Endodermal cell (in vitro differentiated cells): Measurements from ENCODE around the gene IGF2R. TPM values are rescaled to one million over a fixed set of nuclear protein-coding genes. Genes with fewer than 3 reads are reported as not detected.

ENCODE experiments used
- DNase-seq: peaks from one replicate; pipeline ENCODE4 v3.0.0-alpha.2; 2017
- H3K27ac ChIP-seq: 2 replicates; pipeline ENCODE4 v1.5.1; 2013; ENCODE audit warnings: mild to moderate bottlenecking, low read depth, low read length, moderate library complexity
- H3K27me3 ChIP-seq: 2 replicates; pipeline ENCODE4 v1.6.1; 2013; ENCODE audit warnings: mild to moderate bottlenecking, low read length, moderate library complexity; ENCODE audit not compliant: insufficient read depth, control insufficient read depth, poor library complexity, severe bottlenecking
- H3K36me3 ChIP-seq: 2 replicates; pipeline ENCODE4 v1.7.0; 2013; ENCODE audit warnings: mild to moderate bottlenecking, low read length, moderate library complexity; ENCODE audit not compliant: control insufficient read depth, insufficient read depth
- H3K4me1 ChIP-seq: one replicate; pipeline ENCODE4 v1.7.0; 2013; ENCODE audit warnings: low read length; ENCODE audit not compliant: control insufficient read depth, insufficient read depth
- H3K4me3 ChIP-seq: 2 replicates; pipeline ENCODE4 v1.5.1; 2013; ENCODE audit warnings: mild to moderate bottlenecking, low read length, moderate library complexity
- H3K9ac ChIP-seq: 2 replicates; pipeline ENCODE4 v1.6.1; 2013; ENCODE audit warnings: mild to moderate bottlenecking, low read length, moderate library complexity; ENCODE audit not compliant: poor library complexity, severe bottlenecking; ENCODE audit errors: extremely low read depth
- H3K9me3 ChIP-seq: 2 replicates; pipeline ENCODE4 v1.6.1; 2013; ENCODE audit warnings: mild to moderate bottlenecking, low read length, moderate library complexity; ENCODE audit not compliant: control insufficient read depth
- H3K27ac Mint-ChIP-seq: 2 replicates; pipeline ENCODE4 v1.8.0; 2020; ENCODE audit warnings: mixed read lengths
- H3K27me3 Mint-ChIP-seq: 2 replicates; pipeline ENCODE4 v1.8.0; 2021; ENCODE audit warnings: mild to moderate bottlenecking, mixed read lengths; ENCODE audit not compliant: insufficient read depth
- H3K36me3 Mint-ChIP-seq: 2 replicates; pipeline ENCODE4 v1.8.0; 2020; ENCODE audit warnings: low read depth, mixed read lengths
- H3K4me1 Mint-ChIP-seq: 2 replicates; pipeline ENCODE4 v1.8.0; 2020; ENCODE audit warnings: mixed read lengths
- H3K4me3 Mint-ChIP-seq: 2 replicates; pipeline ENCODE4 v1.8.0; 2020; ENCODE audit warnings: mild to moderate bottlenecking, moderate library complexity, mixed read lengths
- H3K9me3 Mint-ChIP-seq: 2 replicates; pipeline ENCODE4 v1.8.0; 2020; ENCODE audit warnings: mild to moderate bottlenecking, mixed read lengths
- WGBS, 2 experiments: methylation state at CpG; one replicate each; pipeline versions ENCODE4 v1.1.5 to v1.1.7; 2013; ENCODE audit warnings: missing lambda C conversion rate in 2 of 2, mixed read lengths in 1 of 2; ENCODE audit not compliant: insufficient coverage in 1 of 2, insufficient read length in 1 of 2; 5-methylcytosine and 5-hydroxymethylcytosine counted together
- total RNA-seq, 2 donors: library from RNA; stranded (reverse); fragmentation: NEBNext Ultra II Directional in 1 of 2; extraction: Animal tissue kit (Norgen Biotek cat#: 25700) in 1 of 2; gene quantifications; 2 replicates in 1 of 2; 3 replicates in 1 of 2; pipeline ENCODE4 v1.2.1, GENCODE V29; 2021
- TF ChIP-seq, protein P1 (sequence below): fragments of 200-600 bp; sonication (generic); conservative IDR thresholded peaks from 2 replicates; pipeline ENCODE4 v1.5.0; 2021; ENCODE audit warnings: antibody characterized with exemption, mild to moderate bottlenecking

IGF2R gene
- total RNA-seq, 2 donors from 2014 or later = 103 to 130 TPM

DNA sequence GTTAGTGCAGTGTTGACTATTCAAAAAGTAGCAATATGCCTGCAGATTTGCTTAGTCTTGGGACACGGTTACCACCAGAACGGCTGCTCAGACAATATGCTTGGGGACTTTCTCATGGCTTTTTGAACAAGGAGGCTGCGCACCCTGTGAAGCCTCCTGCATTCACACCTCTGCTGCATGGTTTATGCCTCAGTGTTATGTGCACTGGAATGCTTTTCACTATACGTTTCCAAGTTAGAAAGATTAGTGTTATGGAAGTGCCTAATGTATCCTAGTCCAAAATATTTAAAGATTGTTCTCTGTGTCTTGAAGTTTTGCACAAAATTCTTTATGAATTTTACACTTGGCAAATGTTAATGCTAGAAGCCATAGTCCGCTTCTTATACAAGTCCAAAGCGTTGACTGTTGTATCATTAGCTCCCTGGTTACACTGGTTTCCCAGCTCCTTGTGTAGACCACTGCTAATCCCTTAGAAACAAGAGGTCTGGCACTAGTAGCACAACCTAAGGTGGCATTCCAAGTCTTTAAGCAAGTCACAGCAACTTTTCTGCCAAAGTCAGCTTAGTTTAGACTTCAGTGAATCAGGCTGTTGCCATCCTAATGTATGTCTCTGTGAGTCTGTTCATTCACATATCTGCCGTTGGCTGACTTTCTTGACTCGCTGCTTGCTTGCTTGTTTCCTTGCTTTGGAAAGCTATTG, 126.4 kb downstream of the IGF2R start:
- DNase-seq = no peak
- peaks cover 83% of the 10 kb centered on the region for H3K36me3 ChIP-seq
- H3K4me1 ChIP-seq = no peaks in the 10 kb centered on the region
- TF ChIP-seq, protein P1, sequence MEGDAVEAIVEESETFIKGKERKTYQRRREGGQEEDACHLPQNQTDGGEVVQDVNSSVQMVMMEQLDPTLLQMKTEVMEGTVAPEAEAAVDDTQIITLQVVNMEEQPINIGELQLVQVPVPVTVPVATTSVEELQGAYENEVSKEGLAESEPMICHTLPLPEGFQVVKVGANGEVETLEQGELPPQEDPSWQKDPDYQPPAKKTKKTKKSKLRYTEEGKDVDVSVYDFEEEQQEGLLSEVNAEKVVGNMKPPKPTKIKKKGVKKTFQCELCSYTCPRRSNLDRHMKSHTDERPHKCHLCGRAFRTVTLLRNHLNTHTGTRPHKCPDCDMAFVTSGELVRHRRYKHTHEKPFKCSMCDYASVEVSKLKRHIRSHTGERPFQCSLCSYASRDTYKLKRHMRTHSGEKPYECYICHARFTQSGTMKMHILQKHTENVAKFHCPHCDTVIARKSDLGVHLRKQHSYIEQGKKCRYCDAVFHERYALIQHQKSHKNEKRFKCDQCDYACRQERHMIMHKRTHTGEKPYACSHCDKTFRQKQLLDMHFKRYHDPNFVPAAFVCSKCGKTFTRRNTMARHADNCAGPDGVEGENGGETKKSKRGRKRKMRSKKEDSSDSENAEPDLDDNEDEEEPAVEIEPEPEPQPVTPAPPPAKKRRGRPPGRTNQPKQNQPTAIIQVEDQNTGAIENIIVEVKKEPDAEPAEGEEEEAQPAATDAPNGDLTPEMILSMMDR = no peak
- WGBS, 2 experiments = 91 to 96% methylated on average over 5 to 8 of the region's 8 CpGs
- H3K36me3 Mint-ChIP-seq = peaks cover 75% of the 10 kb centered on the region
- no peaks in the 10 kb centered on the region for H3K27me3 ChIP-seq
- no peaks in the 10 kb centered on the region for H3K27me3 Mint-ChIP-seq
- no peak overlapping the region for H3K4me3 Mint-ChIP-seq
- no peaks in the 10 kb centered on the region for H3K9me3 Mint-ChIP-seq
- H3K9me3 ChIP-seq = no peaks in the 10 kb centered on the region
- H3K4me3 ChIP-seq = no peak overlapping the region
- no peaks in the 10 kb centered on the region for H3K4me1 Mint-ChIP-seq
- no peak overlapping the region for H3K9ac ChIP-seq
- H3K27ac Mint-ChIP-seq = no peak overlapping the region
- H3K27ac ChIP-seq = no peak overlapping the region

DNA sequence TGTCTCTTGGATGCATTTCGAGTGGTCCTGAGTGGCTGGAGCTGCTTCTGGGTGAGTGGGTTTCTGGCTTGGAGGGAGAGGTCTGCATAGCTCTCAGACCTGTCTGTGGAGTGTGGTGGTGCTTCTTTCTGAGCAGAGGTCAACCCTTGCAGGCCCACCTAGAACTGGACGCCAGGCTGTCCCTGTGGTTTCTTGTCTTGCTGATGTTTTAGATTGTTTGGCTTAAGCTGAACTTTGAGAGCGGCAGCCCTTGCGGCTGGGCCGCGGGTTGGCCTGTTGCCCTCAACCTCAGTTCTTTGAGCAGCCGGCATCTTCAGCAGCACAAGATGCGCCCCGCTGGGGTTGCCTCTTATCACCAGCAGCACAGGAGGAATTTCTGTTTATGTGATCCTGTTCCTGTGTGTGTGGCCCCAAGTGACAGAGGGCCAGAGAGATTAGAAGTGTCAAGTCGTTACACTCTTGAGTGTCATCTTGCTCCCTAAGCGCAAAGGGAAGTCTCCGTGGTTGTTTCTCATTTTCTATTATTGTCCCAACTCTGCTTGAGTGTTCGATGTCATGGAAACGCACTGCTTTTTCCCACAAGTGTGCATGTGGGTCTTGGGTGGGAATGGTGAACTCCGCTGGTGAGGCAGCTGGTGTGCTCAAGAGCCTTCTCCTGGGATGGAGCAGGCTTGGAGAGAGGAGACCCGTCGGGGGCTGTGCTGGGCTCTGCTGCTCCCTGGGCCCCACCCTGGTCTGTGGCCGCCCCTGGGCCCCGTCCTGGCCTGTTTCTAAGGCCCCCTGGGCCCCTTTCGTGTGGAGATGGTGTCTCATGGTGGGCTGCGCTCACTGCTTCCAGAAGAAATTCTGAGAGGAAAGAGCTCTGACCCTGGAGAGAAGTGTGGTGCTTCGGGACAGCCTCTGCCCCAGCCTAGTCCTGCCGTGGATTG, 132.7 kb downstream of the IGF2R start:
- H3K36me3 ChIP-seq = peaks cover 78% of the 10 kb centered on the region
- 92 to 96% methylated on average over 11 to 23 of the region's 23 CpGs for WGBS, 2 experiments
- no peak overlapping the region for H3K27ac ChIP-seq
- TF ChIP-seq, protein P1 = no peak
- H3K9me3 Mint-ChIP-seq = no peaks in the 10 kb centered on the region
- DNase-seq = no peak
- no peaks in the 10 kb centered on the region for H3K9me3 ChIP-seq
- peaks cover 85% of the 10 kb centered on the region for H3K36me3 Mint-ChIP-seq
- no peaks in the 10 kb centered on the region for H3K27me3 Mint-ChIP-seq
- H3K4me3 Mint-ChIP-seq = no peak overlapping the region
- peak overlapping the region; percentile 82 for H3K27ac Mint-ChIP-seq
- H3K4me3 ChIP-seq = no peak overlapping the region
- no peaks in the 10 kb centered on the region for H3K4me1 Mint-ChIP-seq
- H3K27me3 ChIP-seq = no peaks in the 10 kb centered on the region
- H3K4me1 ChIP-seq = no peaks in the 10 kb centered on the region
- H3K9ac ChIP-seq = no peak overlapping the region

DNA sequence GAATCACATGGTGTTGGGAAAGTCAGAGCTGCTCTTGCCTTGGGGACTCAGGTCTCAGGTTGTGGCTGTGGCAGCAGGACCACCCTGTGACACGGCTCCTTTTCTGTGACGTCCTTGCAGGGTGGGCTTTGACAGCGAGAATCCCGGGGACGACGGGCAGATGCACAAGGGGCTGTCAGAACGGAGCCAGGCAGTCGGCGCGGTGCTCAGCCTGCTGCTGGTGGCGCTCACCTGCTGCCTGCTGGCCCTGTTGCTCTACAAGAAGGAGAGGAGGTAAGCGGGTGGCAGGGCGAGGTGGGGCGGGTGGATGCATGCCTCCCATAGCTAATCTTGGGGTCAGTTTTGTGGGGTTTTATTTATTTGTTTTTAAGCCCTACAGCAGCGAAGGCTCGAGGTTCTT, 133.5 kb downstream of the IGF2R start:
- Mint-ChIP-seq H3K27me3 (no peaks in the 10 kb centered on the region), H3K9me3 (no peaks in the 10 kb centered on the region), H3K4me3 (no peak overlapping the region), H3K36me3 (peaks cover 80% of the 10 kb centered on the region), H3K27ac (no peak overlapping the region), H3K4me1 (no peaks in the 10 kb centered on the region)
- no peak overlapping the region for H3K9ac ChIP-seq
- no peaks in the 10 kb centered on the region for H3K27me3 ChIP-seq
- DNase-seq = no peak
- TF ChIP-seq, protein P1 = no peak
- no peaks in the 10 kb centered on the region for H3K9me3 ChIP-seq
- 90 to 96% methylated on average over 3 to 16 of the region's 16 CpGs for WGBS, 2 experiments
- peaks cover 80% of the 10 kb centered on the region for H3K36me3 ChIP-seq
- no peak overlapping the region for H3K27ac ChIP-seq
- H3K4me1 ChIP-seq = no peaks in the 10 kb centered on the region
- H3K4me3 ChIP-seq = no peak overlapping the region
